Activated CD4-positive, alpha-beta memory T cell treated with anti-CD3 and anti-CD28 coated beads, Interleukin-2, amount 10 ng/mL, durations not matched to agents 7 days and 5 days (primary cell): ENCODE measurements around the gene PMPCA. TPM values are rescaled to one million over a fixed set of nuclear protein-coding genes. Genes with fewer than 3 reads are reported as not detected.

ENCODE experiments used
- CTCF ChIA-PET: fragments of 350-600 bp; sonication (Branson Sonifier 250); formaldehyde crosslinking; loops from one replicate; lab custom pipeline; 2021; ENCODE audit warnings: antibody characterized with exemption, inconsistent platforms; lab: Charles Lee
- POLR2A ChIA-PET: fragments of 350-600 bp; sonication (Branson Sonifier 250); formaldehyde crosslinking; loops from one replicate; lab custom pipeline; 2021; ENCODE audit warnings: antibody characterized with exemption; lab: Charles Lee
- DNase-seq: peaks from one replicate; pipeline ENCODE4 v3.0.0-alpha.2; 2020
- H3K27ac Mint-ChIP-seq: one replicate; pipeline ENCODE4 v1.8.0; 2021; ENCODE audit warnings: mild to moderate bottlenecking, mixed read lengths
- H3K27me3 Mint-ChIP-seq: one replicate; pipeline ENCODE4 v1.8.0; 2021; ENCODE audit warnings: mixed read lengths
- H3K36me3 Mint-ChIP-seq: one replicate; pipeline ENCODE4 v1.8.0; 2021; ENCODE audit warnings: low read depth, mixed read lengths
- H3K4me1 Mint-ChIP-seq: one replicate; pipeline ENCODE4 v1.8.0; 2021; ENCODE audit warnings: mixed read lengths
- H3K4me3 Mint-ChIP-seq: one replicate; pipeline ENCODE4 v1.8.0; 2021; ENCODE audit warnings: mild to moderate bottlenecking, mixed read lengths
- H3K9me3 Mint-ChIP-seq: one replicate; pipeline ENCODE4 v1.8.0; 2021; ENCODE audit warnings: mixed read lengths
- total RNA-seq, 2 experiments: library from RNA; stranded (reverse); gene quantifications; one replicate each; pipeline ENCODE4 v1.2.3, GENCODE V29; 2021

The PMPCA gene
- total RNA-seq, 2 experiments from 2014 or later: 56.6 to 62.2 TPM

GRCh38 chr9:136377341-136378169 lies 32.9 kb upstream of the PMPCA start:
- Mint-ChIP-seq H3K27me3 (no peaks in the 10 kb centered on the region), H3K9me3 (no peaks in the 10 kb centered on the region), H3K4me3 (no peak overlapping the region), H3K4me1 (no peaks in the 10 kb centered on the region), H3K27ac (no peak overlapping the region), H3K36me3 (peaks cover 4% of the 10 kb centered on the region)
- POLR2A ChIA-PET: no interaction called here
- no peak for DNase-seq
- CTCF ChIA-PET: interaction anchor here (0.5 kb wide), 1 partner anchor 13 kb away, joined by 3 read pairs; no protein-coding TSS in a partner anchor

- Mint-ChIP-seq H3K9me3 (no peaks in the 10 kb centered on the region), H3K36me3 (peaks cover 4% of the 10 kb centered on the region), H3K27ac (no peak overlapping the region), H3K4me1 (no peaks in the 10 kb centered on the region), H3K4me3 (no peak overlapping the region), H3K27me3 (no peaks in the 10 kb centered on the region)
- CTCF ChIA-PET: interaction anchor here (0.5 kb wide), 1 partner anchor 12 kb away, joined by 3 read pairs; no protein-coding TSS in a partner anchor
- DNase-seq: no peak
- POLR2A ChIA-PET: no interaction called here
Measured at GRCh38 chr9:136378170-136379002, 32.1 kb upstream of the PMPCA start.

- Mint-ChIP-seq H3K27me3 (no peaks in the 10 kb centered on the region), H3K36me3 (peaks cover 6% of the 10 kb centered on the region), H3K9me3 (no peaks in the 10 kb centered on the region), H3K27ac (no peak overlapping the region), H3K4me3 (no peak overlapping the region), H3K4me1 (no peaks in the 10 kb centered on the region)
- CTCF ChIA-PET: no interaction called here
- POLR2A ChIA-PET: no interaction called here
- DNase-seq: no peak
Measured at GRCh38 chr9:136379003-136379287, 31.5 kb upstream of the PMPCA start.

- Mint-ChIP-seq H3K27ac (no peak overlapping the region), H3K9me3 (no peaks in the 10 kb centered on the region), H3K4me3 (no peak overlapping the region), H3K4me1 (no peaks in the 10 kb centered on the region), H3K27me3 (no peaks in the 10 kb centered on the region), H3K36me3 (peaks cover 6% of the 10 kb centered on the region)
- DNase-seq: no peak
- CTCF ChIA-PET: no interaction called here
- POLR2A ChIA-PET: no interaction called here
Measured at GRCh38 chr9:136379401-136379800, 31.1 kb upstream of the PMPCA start.

- Mint-ChIP-seq H3K27me3 (no peaks in the 10 kb centered on the region), H3K36me3 (peaks cover 10% of the 10 kb centered on the region), H3K9me3 (no peaks in the 10 kb centered on the region), H3K4me1 (peaks cover 3% of the 10 kb centered on the region), H3K4me3 (no peak overlapping the region), H3K27ac (no peak overlapping the region)
- ChIA-PET CTCF (no interaction called here), POLR2A (no interaction called here)
- no peak for DNase-seq
Measured at GRCh38 chr9:136379891-136380290, 30.6 kb upstream of the PMPCA start.

GRCh38 chr9:136380381-136380780 lies 30.1 kb upstream of the PMPCA start:
- no peak overlapping the region for H3K4me3 Mint-ChIP-seq
- no peaks in the 10 kb centered on the region for H3K27me3 Mint-ChIP-seq
- peaks cover 6% of the 10 kb centered on the region for H3K4me1 Mint-ChIP-seq
- CTCF ChIA-PET: interaction anchor here (1.0 kb wide), 1 partner anchor 21 kb away, joined by 3 read pairs; no protein-coding TSS in a partner anchor
- H3K27ac Mint-ChIP-seq: no peak overlapping the region
- no peaks in the 10 kb centered on the region for H3K9me3 Mint-ChIP-seq
- POLR2A ChIA-PET: interaction anchor here (0.9 kb wide), 1 partner anchor 17 kb away, joined by 3 read pairs; the partner anchor contains the start of gene DNLZ
- DNase-seq: no peak
- peaks cover 14% of the 10 kb centered on the region for H3K36me3 Mint-ChIP-seq

- Mint-ChIP-seq H3K36me3 (peaks cover 19% of the 10 kb centered on the region), H3K27ac (no peak overlapping the region), H3K4me1 (peaks cover 11% of the 10 kb centered on the region), H3K27me3 (no peaks in the 10 kb centered on the region), H3K9me3 (no peaks in the 10 kb centered on the region), H3K4me3 (no peak overlapping the region)
- no peak for DNase-seq
- ChIA-PET CTCF (interaction anchor here (1.0 kb wide), 1 partner anchor 20 kb away, joined by 3 read pairs; no protein-coding TSS in a partner anchor), POLR2A (interaction anchor here (0.9 to 1.5 kb wide), 2 partner anchors 16 to 18 kb away, joined by 3 read pairs; partner anchors contain the start of gene DNLZ)
Measured at GRCh38 chr9:136381311-136381710, 29.1 kb upstream of the PMPCA start.

GRCh38 chr9:136381966-136382513 lies 28.4 kb upstream of the PMPCA start:
- H3K4me1 Mint-ChIP-seq: peaks cover 11% of the 10 kb centered on the region
- CTCF ChIA-PET: no interaction called here
- POLR2A ChIA-PET: interaction anchor here (0.8 to 1.9 kb wide), 3 partner anchors 11 to 19 kb away, joined by 3 to 6 read pairs (median 3); no protein-coding TSS in a partner anchor
- peaks cover 19% of the 10 kb centered on the region for H3K36me3 Mint-ChIP-seq
- no peak overlapping the region for H3K27ac Mint-ChIP-seq
- H3K4me3 Mint-ChIP-seq: no peak overlapping the region
- no peaks in the 10 kb centered on the region for H3K9me3 Mint-ChIP-seq
- DNase-seq: no peak
- no peaks in the 10 kb centered on the region for H3K27me3 Mint-ChIP-seq

GRCh38 chr9:136383436-136383835 lies 27.0 kb upstream of the PMPCA start:
- no peak for DNase-seq
- Mint-ChIP-seq H3K36me3 (peaks cover 27% of the 10 kb centered on the region), H3K27ac (no peak overlapping the region), H3K4me3 (no peak overlapping the region), H3K9me3 (no peaks in the 10 kb centered on the region), H3K27me3 (no peaks in the 10 kb centered on the region), H3K4me1 (peaks cover 12% of the 10 kb centered on the region)
- CTCF ChIA-PET: no interaction called here
- POLR2A ChIA-PET: interaction anchor here (1.9 kb wide), 1 partner anchor 20 kb away, joined by 6 read pairs; no protein-coding TSS in a partner anchor

- DNase-seq: no peak
- ChIA-PET CTCF (interaction anchor here (1.7 kb wide), 1 partner anchor 16 kb away, joined by 6 read pairs; no protein-coding TSS in a partner anchor), POLR2A (interaction anchor here (0.8 to 1.8 kb wide), 7 partner anchors 9 to 31 kb away, joined by 3 to 8 read pairs (median 4); partner anchors contain the start of gene DNLZ)
- no peaks in the 10 kb centered on the region for H3K9me3 Mint-ChIP-seq
- peaks cover 32% of the 10 kb centered on the region for H3K36me3 Mint-ChIP-seq
- H3K27ac Mint-ChIP-seq: no peak overlapping the region
- H3K27me3 Mint-ChIP-seq: no peaks in the 10 kb centered on the region
- peaks cover 20% of the 10 kb centered on the region for H3K4me1 Mint-ChIP-seq
- no peak overlapping the region for H3K4me3 Mint-ChIP-seq
Measured at GRCh38 chr9:136385015-136385414, 25.4 kb upstream of the PMPCA start.

- CTCF ChIA-PET: interaction anchor here (1.1 to 2.3 kb wide), 4 partner anchors 15 to 23 kb away, joined by 3 to 9 read pairs (median 5); no protein-coding TSS in a partner anchor
- H3K36me3 Mint-ChIP-seq: peaks cover 32% of the 10 kb centered on the region
- H3K27me3 Mint-ChIP-seq: no peaks in the 10 kb centered on the region
- POLR2A ChIA-PET: interaction anchor here (0.6 to 1.2 kb wide), 3 partner anchors 11 to 32 kb away, joined by 3 to 7 read pairs (median 4); no protein-coding TSS in a partner anchor
- no peak overlapping the region for H3K4me3 Mint-ChIP-seq
- no peak overlapping the region for H3K27ac Mint-ChIP-seq
- no peaks in the 10 kb centered on the region for H3K9me3 Mint-ChIP-seq
- no peak for DNase-seq
- peaks cover 20% of the 10 kb centered on the region for H3K4me1 Mint-ChIP-seq
Measured at GRCh38 chr9:136386018-136386417, 24.4 kb upstream of the PMPCA start.

- DNase-seq: no peak
- H3K27me3 Mint-ChIP-seq: no peaks in the 10 kb centered on the region
- POLR2A ChIA-PET: interaction anchor here (2.6 kb wide), 1 partner anchor 24 kb away, joined by 13 read pairs; the partner anchor contains the start of gene DNLZ
- no peaks in the 10 kb centered on the region for H3K9me3 Mint-ChIP-seq
- H3K27ac Mint-ChIP-seq: no peak overlapping the region
- peaks cover 39% of the 10 kb centered on the region for H3K36me3 Mint-ChIP-seq
- CTCF ChIA-PET: interaction anchor here (2.3 kb wide), 1 partner anchor 24 kb away, joined by 9 read pairs; no protein-coding TSS in a partner anchor
- H3K4me1 Mint-ChIP-seq: peaks cover 20% of the 10 kb centered on the region
- no peak overlapping the region for H3K4me3 Mint-ChIP-seq
Measured at GRCh38 chr9:136387217-136387616, 23.2 kb upstream of the PMPCA start.
